Midbrain (tissue), 1 donor: ENCODE measurements around the gene NHLH2.

Experiments
- DNase-seq: peaks from one replicate; lab custom pipeline; 2025; lab: John Stamatoyannopoulos, UW

Gene NHLH2

DNA sequence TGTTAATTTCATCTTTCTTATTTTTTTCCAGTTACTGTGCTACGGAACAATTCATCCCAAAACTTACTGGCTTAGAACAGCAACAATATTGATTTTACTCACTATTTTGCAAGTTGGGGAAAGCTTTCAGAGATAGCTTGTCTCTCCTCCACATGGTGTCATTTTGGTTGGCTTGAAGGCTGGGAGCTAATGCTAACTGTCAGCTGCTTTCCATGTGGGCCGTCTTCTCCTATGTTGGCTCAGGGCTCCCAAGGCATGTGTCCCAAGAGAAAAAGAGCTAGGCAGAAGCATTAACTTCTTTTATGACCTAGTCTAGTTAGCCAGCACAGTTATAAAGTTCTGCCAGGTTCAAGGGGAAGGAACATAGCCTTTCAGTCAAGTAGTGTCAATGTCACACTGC lies 38.5 kb downstream of the NHLH2 start:
- no peak for DNase-seq

DNA sequence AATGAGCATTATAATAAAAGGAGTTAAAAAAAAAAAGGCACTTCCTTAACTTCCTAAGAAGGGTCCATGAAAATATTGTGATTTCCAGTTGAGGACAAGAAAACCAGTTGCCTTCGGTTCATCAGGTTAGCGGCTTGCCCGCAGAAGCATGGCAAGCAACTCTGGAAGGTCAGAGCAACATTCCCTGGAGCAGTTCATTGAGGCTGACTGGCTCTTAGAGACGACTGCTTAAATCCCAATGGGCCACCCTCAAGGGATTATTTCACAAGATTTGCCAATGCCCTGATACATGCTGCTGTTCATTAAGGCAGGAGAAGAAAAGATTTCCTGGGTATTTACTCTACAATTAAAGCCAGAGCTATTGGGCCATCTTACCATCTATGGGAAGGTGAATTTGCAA lies 43.4 kb downstream of the NHLH2 start:
- DNase-seq = no peak

DNA sequence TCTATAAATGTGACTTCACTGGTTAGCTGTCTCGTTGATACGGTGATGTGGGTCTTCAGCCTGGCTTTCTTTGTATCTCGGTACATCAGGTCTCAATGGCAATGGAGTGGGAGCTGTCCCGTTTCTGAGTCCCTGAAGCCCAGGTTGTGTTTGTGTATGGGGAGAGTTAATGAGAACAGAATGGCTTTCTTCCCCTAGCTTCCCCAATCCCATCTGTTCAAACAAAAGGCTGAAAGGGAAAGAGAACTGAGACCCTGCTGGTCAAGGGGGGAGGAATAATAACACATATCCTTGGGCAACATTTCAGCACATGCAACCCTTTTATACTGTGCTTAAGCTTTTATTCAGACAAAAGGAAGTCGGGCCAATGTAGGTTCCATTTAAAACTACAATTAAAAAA lies 44.0 kb downstream of the NHLH2 start:
- no peak for DNase-seq

GRCh38 chr1:115796036-115796435 lies 44.9 kb downstream of the NHLH2 start:
- no peak for DNase-seq

DNA sequence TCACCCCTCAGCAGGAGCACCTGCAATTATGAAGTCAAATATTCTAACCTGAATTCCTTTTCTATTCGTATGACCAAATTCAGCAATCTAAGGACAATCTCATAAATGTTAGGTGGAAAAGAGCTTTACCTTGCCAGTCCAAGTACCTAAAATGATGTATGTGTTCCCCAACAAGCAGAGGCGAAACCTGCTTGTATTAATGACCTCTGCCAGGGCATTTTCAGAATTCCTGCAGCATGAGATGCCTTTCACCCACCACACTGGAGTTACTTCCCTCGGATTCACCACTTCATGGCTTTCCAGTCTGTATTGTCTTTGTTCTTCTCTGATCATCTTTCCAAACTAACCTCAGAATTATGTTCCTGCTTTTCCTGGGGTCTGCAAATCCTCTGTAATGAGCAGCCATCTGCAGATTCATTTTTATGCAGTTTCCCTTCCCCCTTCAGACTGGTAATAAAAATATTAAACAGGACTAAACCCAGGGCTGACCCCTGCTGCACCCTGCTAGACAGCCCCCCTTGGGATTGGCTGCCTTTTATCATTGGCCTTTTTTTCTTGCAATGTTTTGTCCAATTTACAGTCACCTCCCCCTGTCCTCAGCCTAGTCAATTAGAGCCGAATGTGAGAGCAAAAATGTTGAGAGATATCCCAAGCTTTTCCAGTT lies 45.8 kb downstream of the NHLH2 start:
- DNase-seq = no peak

- no peak for DNase-seq
Measured at GRCh38 chr1:115793162-115793561, 47.8 kb downstream of the NHLH2 start.

DNA sequence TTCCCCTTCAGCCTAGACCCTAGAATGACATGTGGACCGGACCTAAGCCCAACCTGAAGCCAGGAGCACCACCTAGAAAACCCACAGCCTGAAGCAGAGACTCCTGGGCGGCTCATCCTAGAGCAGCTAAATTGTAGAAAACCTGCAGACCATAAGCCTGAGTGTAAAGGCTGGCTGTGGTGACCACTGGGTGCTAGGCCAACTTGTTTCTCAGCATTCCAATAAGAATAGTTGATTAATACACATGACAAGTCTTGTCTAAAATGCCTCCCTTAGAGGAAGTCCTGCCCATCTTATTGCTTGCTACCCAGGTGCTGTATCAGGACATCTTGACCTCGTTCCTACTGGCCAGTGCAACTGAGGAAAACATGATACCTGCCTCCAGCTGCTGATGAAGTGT lies 49.1 kb downstream of the NHLH2 start:
- DNase-seq = no peak

GRCh38 chr1:115790846-115791245 lies 50.1 kb downstream of the NHLH2 start:
- no peak for DNase-seq

DNA sequence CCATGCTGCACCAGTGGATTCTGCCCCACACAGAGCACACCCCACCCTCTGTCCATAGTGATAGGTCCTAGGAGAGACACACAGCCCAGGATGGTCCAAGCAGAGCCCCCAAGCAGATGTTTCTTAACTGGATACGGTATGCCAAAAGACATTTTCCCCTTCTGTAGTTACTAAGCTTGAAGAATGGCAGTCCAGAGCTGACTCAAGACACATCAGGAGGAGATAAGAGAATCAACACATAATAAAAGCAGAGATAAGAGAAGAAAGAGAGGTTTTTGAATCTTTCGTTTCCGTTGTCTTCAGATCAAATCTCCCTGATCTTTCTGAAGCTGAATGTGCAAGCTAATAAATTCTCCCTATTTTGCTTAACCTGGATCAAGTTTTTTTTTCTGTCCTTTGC lies 50.6 kb downstream of the NHLH2 start:
- DNase-seq = no peak
